ENCODE data around the gene RPL3. TPM values are rescaled to one million over a fixed set of nuclear protein-coding genes. Genes with fewer than 3 reads are reported as not detected.
"Not testable (repeated sequence)": the region's sequence is repeated elsewhere in the genome, so short reads cannot be mapped to it uniquely, and the experiment has no call there.

RPL3 gene
- polyA plus RNA-seq, 1 donor from 2014 or later, result 1,527 TPM

DNA sequence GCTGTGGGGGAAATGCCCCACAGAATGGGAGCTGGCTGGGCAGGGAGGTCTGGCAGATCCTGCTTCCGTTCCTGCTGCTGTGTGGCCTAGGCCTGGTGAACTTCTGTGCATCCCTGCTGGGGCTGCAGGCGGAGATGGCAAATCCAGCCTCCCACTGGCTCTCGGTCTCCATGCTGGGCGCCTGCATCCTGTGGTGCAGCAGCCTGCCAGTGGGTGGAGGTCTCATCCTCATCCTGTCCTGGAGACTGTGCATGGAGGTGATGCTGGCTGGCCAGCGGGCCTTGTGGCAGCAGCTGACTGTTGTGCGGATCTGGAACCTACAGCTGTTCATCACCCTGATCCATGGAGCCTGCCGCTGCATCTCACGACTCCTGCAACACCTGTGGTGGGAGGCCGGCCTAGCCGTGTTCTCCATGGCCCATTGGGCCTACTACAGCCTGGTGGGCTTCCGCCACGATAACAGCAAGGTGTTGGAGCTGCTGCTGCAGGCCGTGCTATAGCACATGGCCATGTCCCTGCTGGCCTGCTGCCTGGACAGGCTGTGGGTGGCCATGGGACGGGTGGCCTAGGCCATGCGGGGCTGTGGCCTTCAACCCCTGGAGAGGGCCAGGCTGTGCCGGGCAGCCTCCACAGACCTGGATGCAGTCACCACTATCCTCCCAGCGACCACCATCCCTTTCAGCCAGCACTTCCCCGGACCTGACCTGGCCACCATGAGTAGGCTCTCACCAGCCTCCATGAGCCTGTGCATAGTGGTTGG, 8.8 kb upstream of the RPL3 start:
- Histone ChIP-seq H3K4me3 (ENCODE audit: low read length) (no peak overlapping the region), H3K4me2 (ENCODE audit: low read length) (no peak overlapping the region), H3K36me3 (ENCODE audit: insufficient read depth, low read length) (no peaks in the 10 kb centered on the region), H3K79me2 (replicated peaks; ENCODE audit: insufficient read depth, low read length) (no peaks in the 10 kb centered on the region), H3K9me2 (ENCODE audit: insufficient read depth, low read length) (no peaks in the 10 kb centered on the region), H3F3A (ENCODE audit: insufficient read depth, low read length, poor library complexity, severe bottlenecking) (no peaks in the 10 kb centered on the region), H3K27me3 (ENCODE audit: insufficient read depth, low read depth, low read length) (no peaks in the 10 kb centered on the region), H3K9ac (ENCODE audit: low read length) (no peak overlapping the region), H4K20me1 (ENCODE audit: insufficient read depth) (no peaks in the 10 kb centered on the region), H3K27ac (ENCODE audit: low read length) (no peak overlapping the region), H2AFZ (ENCODE audit: low read depth, low read length) (no peak overlapping the region), H3K9me3 (ENCODE audit: low read length) (no peaks in the 10 kb centered on the region)
- TF ChIP-seq EP300 (conservative IDR thresholded peaks at IDR 0.05; ENCODE audit: poor library complexity, severe bottlenecking), result no peak
- TF ChIP-seq, protein P1, sequence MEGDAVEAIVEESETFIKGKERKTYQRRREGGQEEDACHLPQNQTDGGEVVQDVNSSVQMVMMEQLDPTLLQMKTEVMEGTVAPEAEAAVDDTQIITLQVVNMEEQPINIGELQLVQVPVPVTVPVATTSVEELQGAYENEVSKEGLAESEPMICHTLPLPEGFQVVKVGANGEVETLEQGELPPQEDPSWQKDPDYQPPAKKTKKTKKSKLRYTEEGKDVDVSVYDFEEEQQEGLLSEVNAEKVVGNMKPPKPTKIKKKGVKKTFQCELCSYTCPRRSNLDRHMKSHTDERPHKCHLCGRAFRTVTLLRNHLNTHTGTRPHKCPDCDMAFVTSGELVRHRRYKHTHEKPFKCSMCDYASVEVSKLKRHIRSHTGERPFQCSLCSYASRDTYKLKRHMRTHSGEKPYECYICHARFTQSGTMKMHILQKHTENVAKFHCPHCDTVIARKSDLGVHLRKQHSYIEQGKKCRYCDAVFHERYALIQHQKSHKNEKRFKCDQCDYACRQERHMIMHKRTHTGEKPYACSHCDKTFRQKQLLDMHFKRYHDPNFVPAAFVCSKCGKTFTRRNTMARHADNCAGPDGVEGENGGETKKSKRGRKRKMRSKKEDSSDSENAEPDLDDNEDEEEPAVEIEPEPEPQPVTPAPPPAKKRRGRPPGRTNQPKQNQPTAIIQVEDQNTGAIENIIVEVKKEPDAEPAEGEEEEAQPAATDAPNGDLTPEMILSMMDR (IDR thresholded peaks at IDR 0.05; ENCODE audit: poor library complexity, severe bottlenecking), result no peak
- TF ChIP-seq POLR2AphosphoS5 (IDR thresholded peaks at IDR 0.05), result no peak

DNA sequence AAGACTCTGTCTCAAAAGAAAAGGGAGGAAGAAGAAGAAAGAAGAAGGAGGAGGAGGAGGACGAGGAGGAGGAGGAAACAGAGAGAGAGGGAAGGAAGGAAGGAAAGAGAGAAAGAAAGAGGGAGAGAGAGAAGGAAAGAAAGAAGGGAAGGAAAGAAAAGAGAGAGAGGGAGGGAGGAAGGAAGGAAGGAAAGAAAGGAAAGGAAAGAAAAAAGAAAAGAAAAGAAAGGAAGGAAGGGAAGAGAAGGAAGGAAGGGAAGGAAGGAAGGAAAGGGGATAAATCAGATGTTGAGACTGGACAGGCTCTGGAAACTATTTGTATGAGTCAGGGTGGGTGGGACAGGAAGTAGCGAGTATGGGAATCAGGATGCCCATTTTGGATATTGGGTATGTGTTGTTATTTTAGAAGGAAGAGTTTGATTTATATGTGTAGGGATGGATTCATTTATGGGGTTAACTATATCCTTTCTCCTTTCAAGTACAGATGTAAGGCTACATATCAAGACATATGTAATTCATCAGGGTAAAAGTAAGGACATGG, 6.0 kb upstream of the RPL3 start:
- H4K20me1 ChIP-seq (ENCODE audit: insufficient read depth), result no peaks in the 10 kb centered on the region
- no peaks in the 10 kb centered on the region for H3F3A ChIP-seq (ENCODE audit: insufficient read depth, low read length, poor library complexity, severe bottlenecking)
- H3K79me2 ChIP-seq (replicated peaks; ENCODE audit: insufficient read depth, low read length), result no peaks in the 10 kb centered on the region
- H3K4me3 ChIP-seq (ENCODE audit: low read length), result no peak overlapping the region
- H3K9ac ChIP-seq (ENCODE audit: low read length), result no peak overlapping the region
- no peaks in the 10 kb centered on the region for H3K27me3 ChIP-seq (ENCODE audit: insufficient read depth, low read depth, low read length)
- no peaks in the 10 kb centered on the region for H3K9me3 ChIP-seq (ENCODE audit: low read length)
- H3K36me3 ChIP-seq (ENCODE audit: insufficient read depth, low read length), result no peaks in the 10 kb centered on the region
- H3K9me2 ChIP-seq (ENCODE audit: insufficient read depth, low read length), result no peaks in the 10 kb centered on the region
- no peak overlapping the region for H2AFZ ChIP-seq (ENCODE audit: low read depth, low read length)
- H3K27ac ChIP-seq (ENCODE audit: low read length), result no peak overlapping the region
- H3K4me2 ChIP-seq (ENCODE audit: low read length), result no peak overlapping the region
- TF ChIP-seq RAD21 (conservative IDR thresholded peaks at IDR 0.05), result no peak
- no peak for TF ChIP-seq SMC3 (conservative IDR thresholded peaks at IDR 0.05; ENCODE audit: poor library complexity)
- no peak for TF ChIP-seq REST (IDR thresholded peaks at IDR 0.05; ENCODE audit: borderline replicate concordance)
- TF ChIP-seq, protein P1 (IDR thresholded peaks at IDR 0.05; ENCODE audit: poor library complexity, severe bottlenecking), result no peak
- no peak for TF ChIP-seq MXI1 (conservative IDR thresholded peaks at IDR 0.05; ENCODE audit: poor library complexity, severe bottlenecking)
- no peak for TF ChIP-seq EZH2 (IDR thresholded peaks at IDR 0.05; ENCODE audit: borderline replicate concordance, insufficient read depth, low read length, poor library complexity, severe bottlenecking)
- no peak for TF ChIP-seq POLR2AphosphoS5 (IDR thresholded peaks at IDR 0.05)
- no peak for TF ChIP-seq TAF1 (IDR thresholded peaks at IDR 0.05; ENCODE audit: low read depth)
- TF ChIP-seq EP300 (conservative IDR thresholded peaks at IDR 0.05; ENCODE audit: poor library complexity, severe bottlenecking), result no peak

DNA sequence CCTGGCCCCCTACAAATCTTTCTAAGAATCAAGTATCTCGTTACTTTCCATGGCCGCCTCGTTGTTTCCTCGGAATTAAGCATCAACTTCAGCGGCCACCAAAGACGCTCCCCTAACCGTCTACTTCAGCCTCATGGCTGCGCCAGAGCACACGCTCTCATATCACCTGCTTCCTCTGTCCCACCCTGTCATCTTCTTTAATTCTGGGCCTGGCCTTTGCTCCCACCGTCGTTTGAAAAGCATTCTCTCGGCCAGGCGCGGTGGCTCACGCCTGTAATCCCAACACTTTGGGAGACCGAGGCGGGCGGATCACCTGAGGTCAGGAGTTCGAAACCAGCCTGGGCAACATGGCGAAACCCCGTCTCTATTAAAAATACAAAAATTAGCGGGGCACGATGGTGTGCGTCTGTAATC, 1.2 kb upstream of the RPL3 start:
- H3K79me2 ChIP-seq (replicated peaks; ENCODE audit: insufficient read depth, low read length), result peaks cover 27% of the 10 kb centered on the region
- H3K27me3 ChIP-seq (ENCODE audit: insufficient read depth, low read depth, low read length); H3F3A ChIP-seq (ENCODE audit: insufficient read depth, low read length, poor library complexity, severe bottlenecking); H3K4me2 ChIP-seq (ENCODE audit: low read length); H3K9me3 ChIP-seq (ENCODE audit: low read length); H3K36me3 ChIP-seq (ENCODE audit: insufficient read depth, low read length); H2AFZ ChIP-seq (ENCODE audit: low read depth, low read length); H3K9me2 ChIP-seq (ENCODE audit: insufficient read depth, low read length): not testable (repeated sequence)
- H3K27ac ChIP-seq (ENCODE audit: low read length), result peak overlapping the region; percentile 99
- peaks cover 17% of the 10 kb centered on the region for H4K20me1 ChIP-seq (ENCODE audit: insufficient read depth)
- H3K4me3 ChIP-seq (ENCODE audit: low read length), result peak overlapping the region; percentile 82
- peak overlapping the region; percentile 99 for H3K9ac ChIP-seq (ENCODE audit: low read length)
